Liver (tissue), 9 donors: ENCODE results near the gene CADM3. TPM values are rescaled to one million over a fixed set of nuclear protein-coding genes. Genes with fewer than 3 reads are reported as not detected.

ENCODE experiments used
- DNase-seq: peaks from one replicate; pipeline ENCODE4 v3.0.0-alpha.2; 2017; ENCODE audit warnings: low spot score
- H3K27ac ChIP-seq, 2 donors: one replicate each; pipeline ENCODE4 v1.7.0; 2013; ENCODE audit warnings: inconsistent platforms in 2 of 2, low read length in 2 of 2, control low read depth in 1 of 2, low read depth in 1 of 2, mild to moderate bottlenecking in 1 of 2
- H3K27me3 ChIP-seq, 4 donors: one replicate each; pipeline versions ENCODE4 v1.6.1 to v1.7.0; 2013; ENCODE audit warnings: low read length in 3 of 4, inconsistent platforms in 1 of 4, mild to moderate bottlenecking in 1 of 4, moderate library complexity in 1 of 4; ENCODE audit not compliant: control insufficient read depth in 4 of 4, insufficient read depth in 4 of 4
- H3K36me3 ChIP-seq, 4 donors: one replicate each; pipeline versions ENCODE4 v1.6.1 to v1.7.0; 2013; ENCODE audit warnings: low read length in 3 of 4, mild to moderate bottlenecking in 3 of 4, low read depth in 1 of 4, moderate library complexity in 1 of 4; ENCODE audit not compliant: control insufficient read depth in 4 of 4, insufficient read depth in 3 of 4
- H3K4me1 ChIP-seq, 4 donors: one replicate each; pipeline versions ENCODE4 v1.6.1 to v1.7.0; 2013; ENCODE audit warnings: low read length in 3 of 4, mild to moderate bottlenecking in 3 of 4, moderate library complexity in 1 of 4; ENCODE audit not compliant: control insufficient read depth in 4 of 4, insufficient read depth in 4 of 4
- H3K4me3 ChIP-seq, 3 donors: one replicate each; pipeline versions ENCODE4 v1.6.1 to v1.7.0; 2013; ENCODE audit warnings: low read length in 3 of 3, control low read depth in 1 of 3, low read depth in 1 of 3, mild to moderate bottlenecking in 1 of 3
- H3K9ac ChIP-seq, 2 donors: one replicate each; pipeline ENCODE4 v1.7.0; 2013; ENCODE audit warnings: low read length in 2 of 2, mild to moderate bottlenecking in 2 of 2, moderate library complexity in 2 of 2, control low read depth in 1 of 2, low read depth in 1 of 2
- H3K9me3 ChIP-seq, 4 donors: one replicate each; pipeline versions ENCODE4 v1.6.1 to v1.7.0; 2013; ENCODE audit warnings: low read length in 3 of 4; ENCODE audit not compliant: control insufficient read depth in 4 of 4
- FOXA2 ChIP-seq: IDR thresholded peaks from 2 replicates; pipeline ENCODE4 v1.6.1; 2016; ENCODE audit warnings: antibody characterized with exemption
- NR2F2 ChIP-seq: IDR thresholded peaks from 2 replicates; pipeline ENCODE4 v1.6.1; 2016; ENCODE audit warnings: antibody characterized with exemption
- SP1 ChIP-seq: IDR thresholded peaks from 2 replicates; pipeline ENCODE4 v1.6.1; 2018; ENCODE audit warnings: antibody characterized with exemption, mild to moderate bottlenecking
- WGBS: extraction: QIAGEN DNeasy Blood & Tissue Kit; methylation state at CpG from one replicate; pipeline ENCODE4 v1.1.7; 2013; 5-methylcytosine and 5-hydroxymethylcytosine counted together
- polyA plus RNA-seq, 2 donors: library from polyadenylated mRNA; stranded (reverse) in 1 of 2; unstranded in 1 of 2; fragments of 200-250 nt in 1 of 2; fragments of >200 nt in 1 of 2; fragmentation: Nextera tagmentation in 1 of 2; extraction: Ambion mirVana in 1 of 2; gene quantifications; one replicate each; pipeline versions ENCODE4 v1.2.1 to v1.2.3, GENCODE V29; 2013 to 2015
- total RNA-seq, 2 donors: library from RNA; depleted of rRNA; stranded (reverse); fragments of >200 nt; gene quantifications; one replicate each; pipeline ENCODE4 v1.2.3, GENCODE V29; 2014
- TF ChIP-seq, protein P1 (sequence below): IDR thresholded peaks from 2 replicates; pipeline ENCODE4 v1.6.1; 2016; ENCODE audit warnings: antibody characterized with exemption, mild to moderate bottlenecking
- TF ChIP-seq, protein P2 (sequence below): IDR thresholded peaks from 2 replicates; pipeline ENCODE4 v1.6.1; 2016; ENCODE audit warnings: antibody characterized with exemption
- TF ChIP-seq, protein P3 (sequence below): fragments of 150-350 bp; IDR thresholded peaks from 2 replicates; pipeline ENCODE4 v1.5.1; 2017; ENCODE audit warnings: improper control_type of control experiment, low read depth, low read length; ENCODE audit not compliant: missing input control
- TF ChIP-seq, protein P4 (sequence below): IDR thresholded peaks from 2 replicates; pipeline ENCODE4 v1.6.1; 2016; ENCODE audit warnings: antibody characterized with exemption
- donor health status: healthy.
- donor health status: healthy.
- donor health status: healthy.
- donor health status: healthy.
- donor health status: healthy.

CADM3 gene
- total and polyA plus RNA-seq, 4 donors = 0.14 to 0.25 (median 0.16) TPM

DNA sequence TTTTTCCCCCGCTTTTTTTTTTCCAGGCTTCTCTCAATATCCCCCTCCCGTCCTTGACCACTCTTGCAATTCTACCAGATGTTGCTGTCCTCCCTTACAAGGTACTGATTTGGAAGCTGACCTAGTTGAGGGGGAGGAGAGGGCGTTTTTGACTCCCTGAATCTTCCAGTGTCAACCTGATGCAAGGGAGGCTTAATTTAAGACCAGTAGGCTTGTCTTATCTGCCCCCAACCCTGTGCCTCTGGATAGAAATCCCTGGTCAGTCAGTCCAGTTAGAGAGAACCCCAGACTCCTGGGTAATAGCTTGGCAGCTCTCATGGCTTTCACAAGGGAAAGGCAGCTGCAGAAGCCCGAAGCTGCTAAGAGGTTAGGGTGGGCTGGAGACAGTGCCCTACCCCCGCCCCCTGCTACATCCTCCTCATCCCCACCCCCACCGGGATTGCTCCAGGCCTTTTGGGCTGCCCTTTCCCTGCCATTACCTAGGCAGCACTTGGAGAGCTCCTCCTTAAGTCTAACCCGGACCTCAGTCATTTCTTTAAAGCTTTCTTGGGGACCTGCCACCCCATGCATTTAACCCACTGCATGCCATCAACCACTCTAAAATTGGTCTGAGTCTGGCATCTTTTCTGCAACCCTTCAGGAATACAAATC is 36.9 kb downstream of the CADM3 start:
- DNase-seq = no peak
- H3K4me1 ChIP-seq = peaks cover 0 to 2% (median 0%) of the 10 kb centered on the region in 4 donors
- no peak overlapping the region for H3K9ac ChIP-seq
- no peaks in the 10 kb centered on the region for H3K27me3 ChIP-seq
- H3K27ac ChIP-seq = no peak overlapping the region
- no peaks in the 10 kb centered on the region for H3K36me3 ChIP-seq
- TF ChIP-seq NR2F2 = no peak
- TF ChIP-seq, protein P1, sequence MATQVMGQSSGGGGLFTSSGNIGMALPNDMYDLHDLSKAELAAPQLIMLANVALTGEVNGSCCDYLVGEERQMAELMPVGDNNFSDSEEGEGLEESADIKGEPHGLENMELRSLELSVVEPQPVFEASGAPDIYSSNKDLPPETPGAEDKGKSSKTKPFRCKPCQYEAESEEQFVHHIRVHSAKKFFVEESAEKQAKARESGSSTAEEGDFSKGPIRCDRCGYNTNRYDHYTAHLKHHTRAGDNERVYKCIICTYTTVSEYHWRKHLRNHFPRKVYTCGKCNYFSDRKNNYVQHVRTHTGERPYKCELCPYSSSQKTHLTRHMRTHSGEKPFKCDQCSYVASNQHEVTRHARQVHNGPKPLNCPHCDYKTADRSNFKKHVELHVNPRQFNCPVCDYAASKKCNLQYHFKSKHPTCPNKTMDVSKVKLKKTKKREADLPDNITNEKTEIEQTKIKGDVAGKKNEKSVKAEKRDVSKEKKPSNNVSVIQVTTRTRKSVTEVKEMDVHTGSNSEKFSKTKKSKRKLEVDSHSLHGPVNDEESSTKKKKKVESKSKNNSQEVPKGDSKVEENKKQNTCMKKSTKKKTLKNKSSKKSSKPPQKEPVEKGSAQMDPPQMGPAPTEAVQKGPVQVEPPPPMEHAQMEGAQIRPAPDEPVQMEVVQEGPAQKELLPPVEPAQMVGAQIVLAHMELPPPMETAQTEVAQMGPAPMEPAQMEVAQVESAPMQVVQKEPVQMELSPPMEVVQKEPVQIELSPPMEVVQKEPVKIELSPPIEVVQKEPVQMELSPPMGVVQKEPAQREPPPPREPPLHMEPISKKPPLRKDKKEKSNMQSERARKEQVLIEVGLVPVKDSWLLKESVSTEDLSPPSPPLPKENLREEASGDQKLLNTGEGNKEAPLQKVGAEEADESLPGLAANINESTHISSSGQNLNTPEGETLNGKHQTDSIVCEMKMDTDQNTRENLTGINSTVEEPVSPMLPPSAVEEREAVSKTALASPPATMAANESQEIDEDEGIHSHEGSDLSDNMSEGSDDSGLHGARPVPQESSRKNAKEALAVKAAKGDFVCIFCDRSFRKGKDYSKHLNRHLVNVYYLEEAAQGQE = peak; percentile 90
- H3K9me3 ChIP-seq = no peaks in the 10 kb centered on the region
- no peak overlapping the region for H3K4me3 ChIP-seq
- 11% methylated on average over 7 of the region's 7 CpGs for WGBS

DNA sequence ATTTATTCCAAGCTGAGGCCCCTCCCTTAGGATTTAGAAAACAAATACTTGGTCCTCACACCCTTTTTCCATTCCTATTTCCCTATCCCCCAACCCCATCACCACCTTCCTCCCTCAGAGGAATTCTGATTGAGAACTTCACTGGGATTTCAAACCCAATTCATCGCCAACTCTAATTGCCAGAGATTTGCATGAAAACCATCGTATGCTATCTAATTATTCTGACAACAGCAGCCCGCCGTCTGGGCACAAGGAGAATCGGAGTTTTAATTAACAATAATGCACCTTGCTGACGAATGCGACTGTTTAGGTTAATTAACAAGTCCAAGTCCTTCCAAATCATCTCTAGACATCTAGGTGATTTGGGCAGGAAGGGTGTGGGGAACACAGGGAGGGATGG is 37.6 kb downstream of the CADM3 start:
- H3K27ac ChIP-seq = no peak overlapping the region
- H3K9ac ChIP-seq = no peak overlapping the region
- no peak for DNase-seq
- H3K4me3 ChIP-seq = no peak overlapping the region
- H3K27me3 ChIP-seq = no peaks in the 10 kb centered on the region
- no peaks in the 10 kb centered on the region for H3K36me3 ChIP-seq
- H3K9me3 ChIP-seq = no peaks in the 10 kb centered on the region
- TF ChIP-seq, protein P1 = no peak
- TF ChIP-seq, protein P2, sequence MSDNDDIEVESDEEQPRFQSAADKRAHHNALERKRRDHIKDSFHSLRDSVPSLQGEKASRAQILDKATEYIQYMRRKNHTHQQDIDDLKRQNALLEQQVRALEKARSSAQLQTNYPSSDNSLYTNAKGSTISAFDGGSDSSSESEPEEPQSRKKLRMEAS = no peak
- TF ChIP-seq, protein P3, sequence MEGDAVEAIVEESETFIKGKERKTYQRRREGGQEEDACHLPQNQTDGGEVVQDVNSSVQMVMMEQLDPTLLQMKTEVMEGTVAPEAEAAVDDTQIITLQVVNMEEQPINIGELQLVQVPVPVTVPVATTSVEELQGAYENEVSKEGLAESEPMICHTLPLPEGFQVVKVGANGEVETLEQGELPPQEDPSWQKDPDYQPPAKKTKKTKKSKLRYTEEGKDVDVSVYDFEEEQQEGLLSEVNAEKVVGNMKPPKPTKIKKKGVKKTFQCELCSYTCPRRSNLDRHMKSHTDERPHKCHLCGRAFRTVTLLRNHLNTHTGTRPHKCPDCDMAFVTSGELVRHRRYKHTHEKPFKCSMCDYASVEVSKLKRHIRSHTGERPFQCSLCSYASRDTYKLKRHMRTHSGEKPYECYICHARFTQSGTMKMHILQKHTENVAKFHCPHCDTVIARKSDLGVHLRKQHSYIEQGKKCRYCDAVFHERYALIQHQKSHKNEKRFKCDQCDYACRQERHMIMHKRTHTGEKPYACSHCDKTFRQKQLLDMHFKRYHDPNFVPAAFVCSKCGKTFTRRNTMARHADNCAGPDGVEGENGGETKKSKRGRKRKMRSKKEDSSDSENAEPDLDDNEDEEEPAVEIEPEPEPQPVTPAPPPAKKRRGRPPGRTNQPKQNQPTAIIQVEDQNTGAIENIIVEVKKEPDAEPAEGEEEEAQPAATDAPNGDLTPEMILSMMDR = no peak
- TF ChIP-seq SP1 (no peak), FOXA2 (no peak), NR2F2 (no peak)
- TF ChIP-seq, protein P4, sequence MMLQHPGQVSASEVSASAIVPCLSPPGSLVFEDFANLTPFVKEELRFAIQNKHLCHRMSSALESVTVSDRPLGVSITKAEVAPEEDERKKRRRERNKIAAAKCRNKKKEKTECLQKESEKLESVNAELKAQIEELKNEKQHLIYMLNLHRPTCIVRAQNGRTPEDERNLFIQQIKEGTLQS = no peak
- 75% methylated on average over 7 of the region's 7 CpGs for WGBS
- H3K4me1 ChIP-seq = peaks cover 0 to 2% (median 0%) of the 10 kb centered on the region in 4 donors
